ENCODE data around the gene CHI3L1.

The CHI3L1 gene

DNA sequence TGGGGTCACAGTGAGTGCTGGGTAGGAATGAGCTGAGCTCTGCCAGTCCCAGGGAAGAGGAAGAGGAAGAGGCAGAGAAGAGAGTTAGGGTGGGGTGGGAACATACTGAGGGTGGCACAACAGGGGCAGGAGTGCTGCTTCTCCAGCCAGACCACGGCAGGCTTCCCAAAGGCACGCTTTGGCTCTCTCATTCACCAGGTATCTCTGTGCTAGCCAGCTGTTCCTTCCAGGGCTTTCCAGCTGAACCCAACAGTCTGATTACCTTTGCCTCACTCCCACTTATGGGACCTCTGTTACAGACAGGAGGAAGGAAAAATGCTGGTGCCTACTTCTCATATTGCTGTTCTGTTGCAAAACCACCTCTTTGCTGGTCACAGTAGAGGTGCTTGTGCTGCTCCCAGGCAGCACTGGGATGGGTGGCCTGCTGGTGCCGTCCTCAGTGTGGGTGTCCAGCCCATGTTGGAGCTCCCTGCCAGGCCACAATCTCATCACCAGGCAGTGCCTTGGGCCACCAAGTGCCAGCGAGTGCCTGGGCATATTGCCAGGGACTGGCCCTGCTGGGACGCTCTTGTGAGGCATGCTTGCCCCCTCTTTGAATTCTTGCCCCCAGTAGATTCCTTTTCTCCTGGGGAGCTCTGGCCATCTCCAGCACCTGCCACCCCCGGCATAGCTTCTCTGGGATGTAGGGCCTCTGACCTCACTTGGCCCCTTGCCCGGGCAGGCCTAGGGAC is 56.8 kb downstream of the CHI3L1 start:
- H3K4me1 ChIP-seq, result peaks cover 3% of the 10 kb centered on the region; the same call in 1 of the 2 replicates
- DNase-seq (ENCODE audit: low spot score in 2 of 2), result peak in 1 of 2 experiments; percentile 5
- no peaks in the 10 kb centered on the region for H3K9me3 ChIP-seq
- H3K36me3 ChIP-seq (replicated peaks), result no peaks in the 10 kb centered on the region
- peaks cover 32% of the 10 kb centered on the region for H3K27me3 ChIP-seq (ENCODE audit: low read depth)
- no peak overlapping the region for H3K4me3 ChIP-seq
- in situ Hi-C loops (cut with MboI; ENCODE audit: low sequenced_read_pairs), result no loop called here

All from HAP-1 (cell line).